HG02623 (cell line): ENCODE measurements around the gene TMCO6.
A peak's percentile ranks its signal among the peaks of the same experiment; 100 is the strongest.
"Not testable (repeated sequence)": the region's sequence is repeated elsewhere in the genome, so short reads cannot be mapped to it uniquely, and the experiment has no call there.

Source experiments
- ATAC-seq: cut with Tn5 transposase; IDR thresholded peaks from one replicate; pipeline ENCODE4 v1.9.1; 2021; ENCODE audit warnings: moderate library complexity; ENCODE audit not compliant: unreplicated experiment

Gene TMCO6

GRCh38 chr5:140639148-140639981 is at the start of gene TMCO6:
TSS of gene TMCO6 (plus strand) at chr5:140639451. CDS start at chr5:140639528, 77 bp downstream.
- peak; percentile 96 for ATAC-seq

DNA sequence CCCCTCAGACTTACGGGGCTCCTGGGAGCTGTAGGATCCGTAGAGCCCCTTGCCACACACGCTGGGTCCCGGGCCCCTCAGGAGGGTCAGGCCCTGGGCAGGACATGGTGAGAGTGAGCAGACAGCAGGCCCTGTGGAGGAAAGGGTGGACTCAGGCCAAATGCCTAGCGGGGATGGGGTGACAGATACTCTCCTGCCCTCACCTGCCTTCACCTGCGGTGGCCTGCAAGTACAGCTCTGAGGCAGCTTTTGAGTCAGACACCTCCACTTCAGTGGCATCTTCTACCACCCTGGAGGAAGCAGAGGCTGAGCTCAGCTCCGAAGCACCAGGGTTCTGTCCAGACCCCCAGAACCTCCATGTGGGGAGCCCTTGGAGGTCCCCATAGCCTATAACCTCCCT is 48.4 kb upstream of the TMCO6 start:
- ATAC-seq = no peak

DNA sequence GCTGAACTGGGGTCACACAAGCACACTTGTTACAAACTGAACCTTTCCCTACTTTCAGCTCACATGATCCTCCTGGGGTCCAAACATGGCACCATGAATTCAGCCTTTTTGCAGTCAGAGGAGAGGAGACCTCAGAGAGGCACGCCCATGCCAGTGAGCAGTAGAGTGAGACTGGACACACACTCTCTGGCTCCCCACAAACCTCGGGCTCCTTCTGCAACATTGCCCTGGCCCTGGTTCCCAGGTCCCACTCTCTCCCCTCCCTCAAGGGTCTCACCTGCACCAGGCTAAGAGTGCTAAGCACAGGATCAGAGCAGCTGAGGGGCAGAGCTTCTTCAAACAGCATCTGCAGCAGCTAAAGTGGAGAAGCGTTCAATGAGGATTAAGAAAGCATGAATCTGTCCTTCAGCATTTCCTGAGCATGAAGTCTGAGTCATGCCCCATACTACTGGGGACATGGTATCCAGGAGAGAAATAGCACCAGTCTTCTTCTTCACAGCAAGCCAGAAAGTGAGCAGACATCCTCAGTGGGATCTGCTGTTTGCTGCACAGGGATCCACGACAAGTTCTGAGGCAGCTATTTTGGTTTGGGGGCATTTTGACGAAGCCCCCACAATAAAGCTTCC is 47.4 kb upstream of the TMCO6 start:
- ATAC-seq = no peak

DNA sequence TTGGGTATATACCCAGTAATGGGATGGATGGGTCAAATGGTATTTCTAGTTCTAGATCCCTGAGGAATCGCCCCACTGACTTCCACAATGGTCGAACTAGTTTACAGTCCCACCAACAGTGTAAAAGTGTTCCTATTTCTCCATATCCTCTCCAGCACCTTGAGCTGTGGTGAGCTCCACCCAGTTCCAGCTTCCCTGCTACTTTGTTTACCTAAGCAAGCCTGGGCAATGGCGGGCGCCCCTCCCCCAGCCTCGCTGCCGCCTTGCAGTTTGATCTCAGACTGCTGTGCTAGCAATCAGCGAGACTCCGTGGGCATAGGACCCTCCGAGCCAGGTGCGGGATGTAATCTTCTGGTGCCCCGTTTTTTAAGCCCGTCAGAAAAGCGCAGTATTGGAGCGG is 46.2 kb upstream of the TMCO6 start:
- not testable (repeated sequence) for ATAC-seq

DNA sequence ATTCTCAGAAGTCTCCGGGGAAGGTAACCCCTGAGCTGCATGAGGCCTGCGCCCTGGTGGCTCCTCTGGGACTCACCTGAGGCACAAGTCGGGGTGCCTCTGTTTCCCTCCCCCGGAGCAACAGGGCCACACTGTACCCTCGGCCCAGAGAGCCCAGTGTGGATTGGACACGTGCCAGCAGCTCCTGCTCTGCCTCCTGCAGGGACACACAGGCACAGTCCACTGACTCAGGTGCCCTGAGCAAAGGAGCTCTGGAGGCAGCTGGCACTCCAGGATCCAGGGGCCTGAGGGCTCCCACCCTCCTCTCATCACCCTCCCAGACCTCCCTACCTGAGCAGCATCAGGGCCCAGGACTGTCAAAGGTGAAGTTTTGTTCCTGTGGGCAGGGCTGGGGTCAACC is 45.1 kb upstream of the TMCO6 start:
- ATAC-seq = no peak

- ATAC-seq = no peak
Measured at GRCh38 chr5:140595538-140596300, 43.5 kb upstream of the TMCO6 start.

- ATAC-seq = no peak
Measured at GRCh38 chr5:140596321-140596741, 42.9 kb upstream of the TMCO6 start.

GRCh38 chr5:140598836-140599235 is 40.4 kb upstream of the TMCO6 start:
- no peak for ATAC-seq

GRCh38 chr5:140600096-140600495 is 39.2 kb upstream of the TMCO6 start:
- no peak for ATAC-seq

- ATAC-seq = no peak
Measured at GRCh38 chr5:140602147-140602546, 37.1 kb upstream of the TMCO6 start.

- ATAC-seq = not testable (repeated sequence)
Measured at GRCh38 chr5:140603446-140603698, 35.9 kb upstream of the TMCO6 start.

- no peak for ATAC-seq
Measured at GRCh38 chr5:140603734-140604133, 35.5 kb upstream of the TMCO6 start.

GRCh38 chr5:140605879-140606278 is 33.4 kb upstream of the TMCO6 start:
- ATAC-seq = no peak

DNA sequence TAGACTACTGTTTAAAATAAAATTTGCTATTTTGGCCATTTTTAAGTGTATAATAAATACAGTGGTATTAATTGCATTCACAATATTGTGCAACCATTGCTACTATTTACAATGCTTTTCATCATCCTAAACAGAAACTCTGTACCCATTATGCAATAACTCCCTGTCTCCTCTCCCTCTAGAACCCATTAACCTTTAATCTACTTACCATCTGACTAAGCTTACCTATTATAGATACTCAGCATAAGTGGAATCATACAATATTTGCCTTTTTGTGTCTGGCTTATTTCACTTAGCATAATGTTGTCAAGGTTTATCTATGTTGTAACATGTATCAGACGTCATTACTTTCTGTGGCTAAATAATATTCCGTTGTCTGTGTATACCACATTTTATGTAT is 32.2 kb upstream of the TMCO6 start:
- ATAC-seq = no peak

- no peak for ATAC-seq
Measured at GRCh38 chr5:140608722-140609121, 30.5 kb upstream of the TMCO6 start.

DNA sequence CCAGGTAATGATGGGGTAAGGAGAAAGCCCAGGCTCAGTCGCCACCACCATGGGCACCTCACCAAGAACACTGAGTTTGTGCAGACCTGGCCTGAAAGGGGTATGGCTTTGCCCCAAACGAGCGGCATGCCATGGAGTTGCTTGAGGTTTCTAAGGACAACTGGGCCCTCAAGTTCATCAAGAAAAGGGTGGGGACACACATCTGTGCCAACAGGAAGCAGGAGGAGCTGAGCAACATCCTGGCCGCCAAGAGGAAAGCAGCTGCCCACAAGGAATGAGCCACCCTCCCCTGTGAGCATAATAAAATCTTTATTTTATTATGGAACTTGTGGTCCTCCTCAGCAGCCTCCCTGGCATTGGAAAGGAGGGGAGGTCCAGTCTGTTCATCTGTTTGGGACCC is 30.1 kb upstream of the TMCO6 start:
- ATAC-seq = no peak

DNA sequence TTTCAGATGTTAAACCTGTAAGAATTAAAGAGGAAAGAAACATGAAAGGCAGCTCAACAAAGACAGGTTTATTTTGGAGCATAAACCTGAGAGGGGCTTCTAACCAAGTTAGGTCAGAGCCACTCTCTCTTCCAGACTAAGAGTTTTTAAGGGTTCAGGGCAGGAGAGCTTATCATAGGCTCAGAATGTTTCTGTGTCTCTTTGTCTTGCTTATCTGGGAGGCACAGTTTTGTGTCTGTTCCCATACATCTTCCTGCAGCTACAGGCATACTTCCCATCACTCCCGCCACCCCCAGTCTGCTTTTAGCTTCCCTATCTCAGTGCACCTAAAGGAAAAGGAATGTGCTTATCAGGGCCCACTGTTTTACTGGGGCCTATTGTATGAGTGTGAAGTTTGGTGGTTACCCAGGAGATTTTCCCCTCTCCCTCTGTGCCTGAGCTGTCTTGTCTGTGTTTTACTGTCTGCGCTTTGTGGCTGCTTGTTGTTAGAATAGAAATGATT is 28.2 kb upstream of the TMCO6 start:
- no peak for ATAC-seq

GRCh38 chr5:140622301-140622700 is 16.9 kb upstream of the TMCO6 start:
- ATAC-seq = no peak

DNA sequence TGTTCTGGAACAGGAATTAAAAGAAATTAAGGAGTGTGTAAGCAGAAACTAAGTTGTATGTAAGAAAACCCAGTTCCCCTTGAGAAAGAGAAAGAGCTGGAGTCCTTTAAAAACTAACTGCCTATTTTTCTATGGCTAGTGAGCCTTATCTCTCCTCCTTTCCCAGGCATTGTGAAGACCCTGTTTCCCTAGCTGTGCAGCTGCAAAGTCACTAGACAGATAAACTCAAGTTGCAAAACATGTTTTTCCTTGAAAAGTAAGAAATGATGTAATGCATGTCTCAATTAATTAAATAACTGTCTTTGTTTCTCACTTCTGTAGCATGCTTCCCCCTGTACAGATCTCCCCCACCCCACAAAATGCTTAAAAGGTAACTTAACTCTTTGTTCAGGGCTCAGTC is 16.2 kb upstream of the TMCO6 start:
- ATAC-seq = not testable (repeated sequence)

DNA sequence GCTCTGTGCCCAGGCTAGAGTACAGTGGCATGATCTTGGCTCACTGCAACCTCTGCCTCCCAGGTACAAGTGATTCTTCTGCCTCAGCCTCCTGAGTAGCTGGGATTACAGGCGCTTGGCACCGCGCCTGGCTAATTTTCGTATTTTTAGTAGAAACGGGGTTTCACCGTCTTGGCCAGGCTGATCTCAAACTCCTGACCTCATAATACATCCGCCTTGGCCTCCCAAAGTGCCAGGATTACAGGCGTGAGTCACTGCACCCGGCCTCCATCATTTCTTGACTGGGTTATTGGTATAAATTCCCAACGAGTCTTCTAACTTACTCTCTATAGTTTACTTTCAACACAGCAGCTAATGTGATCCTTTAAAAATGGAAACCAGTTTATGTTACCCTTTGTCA is 14.4 kb upstream of the TMCO6 start:
- ATAC-seq = not testable (repeated sequence)

GRCh38 chr5:140627972-140628371 is 11.3 kb upstream of the TMCO6 start:
- no peak for ATAC-seq

- no peak for ATAC-seq
Measured at GRCh38 chr5:140628711-140629110, 10.5 kb upstream of the TMCO6 start.
